CD1c-positive myeloid dendritic cell (primary cell): ENCODE measurements around the gene SLC25A30.
"Not testable (repeated sequence)": the region's sequence is repeated elsewhere in the genome, so short reads cannot be mapped to it uniquely, and the experiment has no call there.

Source experiments
- DNase-seq: peaks from one replicate; pipeline ENCODE4 v3.0.0-alpha.2; 2016; ENCODE audit errors: extremely low spot score

Gene SLC25A30

GRCh38 chr13:45432737-45433380 is 14.7 kb upstream of the SLC25A30 start:
- DNase-seq = no peak

GRCh38 chr13:45426056-45426841 is 8.1 kb upstream of the SLC25A30 start:
- not testable (repeated sequence) for DNase-seq

- DNase-seq = no peak
Measured at GRCh38 chr13:45422731-45423292, 4.6 kb upstream of the SLC25A30 start.

GRCh38 chr13:45419945-45420344 is 1.8 kb upstream of the SLC25A30 start:
- no peak for DNase-seq

- not testable (repeated sequence) for DNase-seq
Measured at GRCh38 chr13:45419389-45419788, 1.2 kb upstream of the SLC25A30 start.

- no peak for DNase-seq
Measured at GRCh38 chr13:45416516-45417128, 1.6 kb downstream of the SLC25A30 start.

GRCh38 chr13:45415112-45415511 is 3.1 kb downstream of the SLC25A30 start:
- DNase-seq = no peak

- DNase-seq = no peak
Measured at GRCh38 chr13:45413826-45414307, 4.3 kb downstream of the SLC25A30 start.

GRCh38 chr13:45412274-45413049 is 5.7 kb downstream of the SLC25A30 start:
- no peak for DNase-seq

GRCh38 chr13:45411631-45412030 is 6.5 kb downstream of the SLC25A30 start:
- no peak for DNase-seq

GRCh38 chr13:45411221-45411620 is 7.0 kb downstream of the SLC25A30 start:
- no peak for DNase-seq

GRCh38 chr13:45410466-45410865 is 7.7 kb downstream of the SLC25A30 start:
- DNase-seq = no peak

GRCh38 chr13:45410001-45410400 is 8.2 kb downstream of the SLC25A30 start:
- peak; percentile 68 for DNase-seq

GRCh38 chr13:45406421-45406820 is 11.8 kb downstream of the SLC25A30 start:
- no peak for DNase-seq

GRCh38 chr13:45403081-45403480 is 15.1 kb downstream of the SLC25A30 start:
- no peak for DNase-seq

- no peak for DNase-seq
Measured at GRCh38 chr13:45402641-45403040, 15.5 kb downstream of the SLC25A30 start.

GRCh38 chr13:45401314-45401713 is 16.9 kb downstream of the SLC25A30 start:
- no peak for DNase-seq

GRCh38 chr13:45398877-45399276 is 19.3 kb downstream of the SLC25A30 start:
- no peak for DNase-seq

GRCh38 chr13:45396533-45397095 is 21.6 kb downstream of the SLC25A30 start:
- DNase-seq = no peak

- peak; percentile 38 for DNase-seq
Measured at GRCh38 chr13:45393941-45394570, 24.1 kb downstream of the SLC25A30 start.

GRCh38 chr13:45392811-45393210 is 25.4 kb downstream of the SLC25A30 start:
- no peak for DNase-seq
